Skeletal muscle tissue (tissue), 4 donors: ENCODE data around the gene GPATCH2. TPM values are rescaled to one million over a fixed set of nuclear protein-coding genes. Genes with fewer than 3 reads are reported as not detected.

Experiments used
- H3K27ac ChIP-seq: one replicate; pipeline ENCODE4 v1.7.0; 2013; ENCODE audit warnings: mild to moderate bottlenecking, low read depth, low read length, inconsistent platforms
- H3K27me3 ChIP-seq, 3 donors: one replicate each; pipeline ENCODE4 v1.7.0; 2013; ENCODE audit warnings: low read length in 3 of 3; ENCODE audit not compliant: control insufficient read depth in 3 of 3, insufficient read depth in 3 of 3
- H3K36me3 ChIP-seq, 3 donors: one replicate each; pipeline ENCODE4 v1.7.0; 2013; ENCODE audit warnings: low read length in 3 of 3; ENCODE audit not compliant: control insufficient read depth in 3 of 3, insufficient read depth in 3 of 3
- H3K4me1 ChIP-seq, 3 donors: one replicate each; pipeline ENCODE4 v1.7.0; 2013; ENCODE audit warnings: low read length in 3 of 3, mild to moderate bottlenecking in 3 of 3; ENCODE audit not compliant: control insufficient read depth in 3 of 3, insufficient read depth in 3 of 3
- H3K4me3 ChIP-seq, 3 donors: one replicate each; pipeline ENCODE4 v1.7.0; 2013; ENCODE audit warnings: low read length in 3 of 3
- H3K9ac ChIP-seq, 3 donors: one replicate each; pipeline ENCODE4 v1.7.0; 2013; ENCODE audit warnings: low read length in 3 of 3, mild to moderate bottlenecking in 3 of 3, moderate library complexity in 2 of 3, low read depth in 1 of 3
- H3K9me3 ChIP-seq, 3 donors: one replicate each; pipeline ENCODE4 v1.7.0; 2013; ENCODE audit warnings: low read length in 3 of 3; ENCODE audit not compliant: control insufficient read depth in 3 of 3
- total RNA-seq: library from RNA; depleted of rRNA; stranded (reverse); fragments of >200 nt; gene quantifications from one replicate; pipeline ENCODE4 v1.2.3, GENCODE V29; 2014
- donor health status: Osteomylitis.

The GPATCH2 gene
- total RNA-seq, 1 donor from 2014 or later = 15.7 TPM

GRCh38 chr1:217469983-217470382 lies 160.9 kb downstream of the GPATCH2 start:
- Histone ChIP-seq H3K27me3 (no peaks in the 10 kb centered on the region), H3K9ac (no peak overlapping the region), H3K4me1 (no peaks in the 10 kb centered on the region), H3K36me3 (no peaks in the 10 kb centered on the region), H3K9me3 (peaks cover 2 to 3% (median 3%) of the 10 kb centered on the region in 3 donors), H3K27ac (no peak overlapping the region), H3K4me3 (no peak overlapping the region)

DNA sequence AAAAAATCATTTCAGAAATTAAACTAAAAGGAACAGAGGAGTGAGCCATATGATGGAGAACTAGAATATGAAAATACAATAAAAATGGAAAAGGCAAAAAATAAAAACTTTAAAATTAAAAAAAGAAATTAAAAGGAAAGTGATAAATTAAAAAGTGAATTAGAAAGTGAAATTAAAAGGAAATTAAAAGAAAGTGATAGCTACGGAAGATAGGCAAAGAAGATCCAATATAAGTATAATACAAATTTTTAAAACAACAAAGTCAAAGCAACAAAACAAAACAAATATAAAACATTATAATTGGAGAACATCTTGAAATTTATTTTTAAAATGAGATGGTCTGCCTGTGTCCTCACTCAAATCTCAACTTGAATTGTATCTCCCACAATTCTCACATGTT lies 165.8 kb downstream of the GPATCH2 start:
- Histone ChIP-seq H3K4me1 (no peaks in the 10 kb centered on the region), H3K36me3 (no peaks in the 10 kb centered on the region), H3K4me3 (no peak overlapping the region), H3K9ac (no peak overlapping the region), H3K27me3 (no peaks in the 10 kb centered on the region), H3K27ac (no peak overlapping the region), H3K9me3 (peaks cover 2 to 3% (median 3%) of the 10 kb centered on the region in 3 donors)

DNA sequence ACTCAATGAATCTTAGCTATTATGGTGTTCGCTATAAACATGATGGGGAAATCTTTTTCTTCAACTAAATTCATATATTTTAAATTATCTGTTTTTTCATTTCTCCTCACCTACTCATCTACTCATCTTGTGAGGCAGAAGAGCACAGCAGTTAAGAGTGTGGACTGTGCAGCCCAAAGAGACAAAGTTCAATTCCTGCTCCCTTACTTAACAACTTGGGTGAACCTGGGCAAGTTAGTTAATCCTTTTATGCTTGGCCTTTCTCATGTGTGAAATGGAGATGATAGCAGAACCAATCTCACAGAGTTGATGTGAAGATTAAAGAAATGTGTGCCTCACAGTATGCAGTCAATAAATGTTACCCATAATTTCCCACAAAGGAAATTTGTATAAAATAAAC lies 168.2 kb downstream of the GPATCH2 start:
- Histone ChIP-seq H3K36me3 (no peaks in the 10 kb centered on the region), H3K27me3 (no peaks in the 10 kb centered on the region), H3K4me1 (no peaks in the 10 kb centered on the region), H3K27ac (no peak overlapping the region), H3K9ac (no peak overlapping the region), H3K4me3 (no peak overlapping the region), H3K9me3 (peaks cover 2 to 3% (median 3%) of the 10 kb centered on the region in 3 donors)

GRCh38 chr1:217462159-217462558 lies 168.7 kb downstream of the GPATCH2 start:
- H3K27ac ChIP-seq = no peak overlapping the region
- H3K9me3 ChIP-seq = peaks cover 2 to 3% (median 3%) of the 10 kb centered on the region in 3 donors
- H3K4me1 ChIP-seq = no peaks in the 10 kb centered on the region
- no peak overlapping the region for H3K9ac ChIP-seq
- H3K36me3 ChIP-seq = no peaks in the 10 kb centered on the region
- H3K4me3 ChIP-seq = no peak overlapping the region
- H3K27me3 ChIP-seq = no peaks in the 10 kb centered on the region

DNA sequence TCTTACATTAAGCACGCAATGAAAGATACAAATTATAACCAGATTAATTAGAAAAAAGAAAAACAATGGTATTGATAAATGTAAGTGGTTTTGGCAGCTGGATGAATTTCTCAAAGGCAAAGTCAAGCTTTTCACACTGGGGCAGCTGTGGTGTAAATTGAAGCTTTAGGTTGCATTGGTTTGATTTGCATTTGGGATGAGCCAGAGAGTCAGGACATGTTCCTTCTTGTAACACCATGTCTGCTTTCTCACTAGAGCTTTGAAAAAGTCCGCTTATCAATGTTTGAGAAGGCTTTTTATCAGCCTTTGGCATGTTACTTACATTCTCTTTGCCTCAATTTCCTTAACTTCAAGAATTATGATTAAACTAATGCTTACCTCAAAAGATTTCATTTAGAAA lies 173.9 kb downstream of the GPATCH2 start:
- Histone ChIP-seq H3K9ac (no peak overlapping the region), H3K27ac (no peak overlapping the region), H3K4me1 (no peaks in the 10 kb centered on the region), H3K36me3 (peaks cover 0 to 2% (median 0%) of the 10 kb centered on the region in 3 donors), H3K4me3 (no peak overlapping the region), H3K27me3 (no peaks in the 10 kb centered on the region), H3K9me3 (no peaks in the 10 kb centered on the region)

- H3K27ac ChIP-seq = no peak overlapping the region
Observed at GRCh38 chr1:217456261-217456660, 174.6 kb downstream of the GPATCH2 start.

GRCh38 chr1:217453816-217454215 lies 177.1 kb downstream of the GPATCH2 start:
- Histone ChIP-seq H3K9ac (no peak overlapping the region), H3K4me3 (no peak overlapping the region), H3K27ac (no peak overlapping the region)

More at GRCh38 chr1:217456261-217456660, 174.6 kb downstream of the GPATCH2 start:
- Histone ChIP-seq H3K9me3 (no peaks in the 10 kb centered on the region), H3K36me3 (peaks cover 0 to 2% (median 0%) of the 10 kb centered on the region in 3 donors), H3K4me1 (no peaks in the 10 kb centered on the region), H3K9ac (no peak overlapping the region), H3K27me3 (no peaks in the 10 kb centered on the region), H3K4me3 (no peak overlapping the region)

DNA sequence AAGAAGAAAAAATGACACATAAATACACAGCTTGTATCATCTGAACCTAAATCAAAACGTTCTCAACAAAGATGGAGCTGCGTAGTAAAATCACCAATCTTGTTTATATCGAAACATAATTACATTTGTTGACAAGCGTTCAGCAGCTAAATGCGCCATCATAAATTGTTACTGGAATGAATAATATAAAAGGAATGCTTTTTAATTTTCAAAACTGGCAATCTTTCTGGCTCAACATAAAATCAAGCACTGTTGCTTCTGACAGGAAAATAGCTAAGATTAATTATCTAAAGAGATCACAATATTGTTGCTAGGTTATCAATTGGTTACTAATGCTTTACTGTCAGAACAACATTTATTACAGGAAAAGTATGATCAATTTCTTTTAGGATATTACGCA lies 181.5 kb downstream of the GPATCH2 start:
- no peaks in the 10 kb centered on the region for H3K27me3 ChIP-seq
- no peak overlapping the region for H3K27ac ChIP-seq
- H3K36me3 ChIP-seq = peaks cover 0 to 4% (median 4%) of the 10 kb centered on the region in 3 donors
- H3K9ac ChIP-seq = no peak overlapping the region
- no peaks in the 10 kb centered on the region for H3K9me3 ChIP-seq
- no peaks in the 10 kb centered on the region for H3K4me1 ChIP-seq
- H3K4me3 ChIP-seq = no peak overlapping the region

More at GRCh38 chr1:217453816-217454215, 177.1 kb downstream of the GPATCH2 start:
- peaks cover 0 to 4% (median 2%) of the 10 kb centered on the region in 3 donors for H3K36me3 ChIP-seq
- H3K27me3 ChIP-seq = no peaks in the 10 kb centered on the region
- H3K9me3 ChIP-seq = no peaks in the 10 kb centered on the region
- no peaks in the 10 kb centered on the region for H3K4me1 ChIP-seq

DNA sequence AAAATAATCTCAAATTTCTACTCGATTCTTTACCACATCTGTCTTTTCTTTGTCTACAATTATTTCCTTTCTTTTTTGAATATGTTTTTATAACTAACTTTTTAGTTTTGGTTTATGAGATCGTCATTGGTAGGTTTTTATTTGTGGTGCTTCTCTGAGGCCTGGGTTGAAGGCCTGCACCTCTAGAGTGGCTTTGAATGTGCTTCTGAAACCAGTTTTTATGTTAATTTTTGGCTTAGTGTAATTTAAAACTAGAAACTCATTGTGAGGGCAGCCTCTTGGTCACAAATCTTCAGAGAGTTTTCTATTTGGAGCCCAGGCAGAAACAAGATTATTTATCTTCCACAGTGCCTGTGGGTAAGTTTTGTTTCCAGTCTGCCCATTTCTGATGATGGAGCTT lies 187.0 kb downstream of the GPATCH2 start:
- Histone ChIP-seq H3K9ac (no peak overlapping the region), H3K9me3 (no peaks in the 10 kb centered on the region), H3K36me3 (peaks cover 0 to 7% (median under 1%) of the 10 kb centered on the region in 3 donors), H3K4me1 (no peaks in the 10 kb centered on the region), H3K27ac (no peak overlapping the region), H3K27me3 (no peaks in the 10 kb centered on the region), H3K4me3 (no peak overlapping the region)

GRCh38 chr1:217437376-217437775 lies 193.5 kb downstream of the GPATCH2 start:
- Histone ChIP-seq H3K36me3 (peaks cover 0 to 3% (median 2%) of the 10 kb centered on the region in 3 donors), H3K9me3 (no peaks in the 10 kb centered on the region), H3K4me1 (no peaks in the 10 kb centered on the region), H3K27me3 (no peaks in the 10 kb centered on the region), H3K27ac (no peak overlapping the region), H3K9ac (no peak overlapping the region), H3K4me3 (no peak overlapping the region)
